Naive thymus-derived CD4-positive, alpha-beta T cell (primary cell): ENCODE data around the gene FOXL3. TPM values are rescaled to one million over a fixed set of nuclear protein-coding genes. Genes with fewer than 3 reads are reported as not detected.

Experiments
- ATAC-seq: fragments of 150-1000 bp; cut with Tn5 transposase; 2 replicates; pipeline ENCODE4 v1.10.0; 2021; ENCODE audit warnings: mild to moderate bottlenecking, moderate library complexity
- CTCF ChIA-PET: fragments of 350-600 bp; sonication (Branson Sonifier 250); formaldehyde crosslinking; loops from one replicate; lab custom pipeline; 2021; ENCODE audit warnings: antibody characterized with exemption; lab: Charles Lee
- POLR2A ChIA-PET: fragments of 350-600 bp; sonication (Branson Sonifier 250); formaldehyde crosslinking; loops from one replicate; lab custom pipeline; 2021; ENCODE audit warnings: antibody characterized with exemption, inconsistent platforms; lab: Charles Lee
- DNase-seq, 9 donors: peaks; one replicate each; pipeline versions ENCODE4 v3.0.0 to v3.0.0-alpha.2; 2020 to 2022; ENCODE audit warnings: mixed read lengths in 1 of 9
- H3K27ac ChIP-seq: one replicate; pipeline ENCODE4 v1.7.0; 2013; ENCODE audit warnings: mild to moderate bottlenecking, low read depth, low read length, moderate library complexity
- H3K27me3 ChIP-seq, 2 donors: one replicate each; pipeline ENCODE4 v1.7.0; 2013; ENCODE audit warnings: low read length in 2 of 2, mild to moderate bottlenecking in 2 of 2, moderate library complexity in 2 of 2; ENCODE audit not compliant: control insufficient read depth in 2 of 2, insufficient read depth in 2 of 2
- H3K36me3 ChIP-seq, 3 experiments: 1 replicate in 2 of 3; 2 replicates in 1 of 3; pipeline ENCODE4 v1.7.0; 2013; ENCODE audit warnings: low read length in 3 of 3, mild to moderate bottlenecking in 3 of 3, moderate library complexity in 1 of 3; ENCODE audit not compliant: insufficient read depth in 3 of 3, control insufficient read depth in 2 of 3
- H3K4me1 ChIP-seq, 2 donors: one replicate each; pipeline ENCODE4 v1.7.0; 2013; ENCODE audit warnings: low read length in 2 of 2, mild to moderate bottlenecking in 2 of 2, moderate library complexity in 1 of 2; ENCODE audit not compliant: control insufficient read depth in 2 of 2, insufficient read depth in 2 of 2
- H3K4me3 ChIP-seq: 2 replicates; pipeline ENCODE4 v1.7.0; 2013; ENCODE audit warnings: mild to moderate bottlenecking, low read length
- H3K9me3 ChIP-seq, 3 experiments: 1 replicate in 2 of 3; 2 replicates in 1 of 3; pipeline ENCODE4 v1.7.0; 2013; ENCODE audit warnings: low read length in 3 of 3; ENCODE audit not compliant: control insufficient read depth in 2 of 3
- H3K27ac Mint-ChIP-seq, 9 donors: one replicate each; pipeline ENCODE4 v1.8.0; 2020 to 2022; ENCODE audit warnings: mixed read lengths in 9 of 9, mild to moderate bottlenecking in 8 of 9, moderate library complexity in 5 of 9, inconsistent platforms in 2 of 9
- H3K27me3 Mint-ChIP-seq, 5 donors: one replicate each; pipeline ENCODE4 v1.8.0; 2021 to 2022; ENCODE audit warnings: mixed read lengths in 5 of 5, mild to moderate bottlenecking in 1 of 5
- H3K36me3 Mint-ChIP-seq, 5 donors: one replicate each; pipeline ENCODE4 v1.8.0; 2020 to 2022; ENCODE audit warnings: mixed read lengths in 5 of 5, mild to moderate bottlenecking in 3 of 5, inconsistent platforms in 1 of 5
- H3K4me1 Mint-ChIP-seq, 7 donors: one replicate each; pipeline ENCODE4 v1.8.0; 2020 to 2022; ENCODE audit warnings: mixed read lengths in 7 of 7, mild to moderate bottlenecking in 3 of 7, inconsistent platforms in 1 of 7
- H3K4me3 Mint-ChIP-seq, 10 donors: one replicate each; pipeline ENCODE4 v1.8.0; 2020 to 2022; ENCODE audit warnings: mild to moderate bottlenecking in 10 of 10, mixed read lengths in 10 of 10, moderate library complexity in 6 of 10, inconsistent platforms in 2 of 10
- H3K9me3 Mint-ChIP-seq, 11 donors: one replicate each; pipeline ENCODE4 v1.8.0; 2020 to 2022; ENCODE audit warnings: mixed read lengths in 11 of 11, mild to moderate bottlenecking in 4 of 11, inconsistent platforms in 1 of 11, moderate library complexity in 1 of 11
- intact Hi-C, 2 donors: fragments of 100-400 bp; cut with micrococcal nuclease; formaldehyde crosslinking; loops; one replicate each; pipeline ENCODE4 v1.15.1; 2023
- polyA plus RNA-seq, 2 donors: library from polyadenylated mRNA; unstranded; fragments of 300-500 nt; fragmentation: Illumina TruSeq; gene quantifications; one replicate each; pipeline ENCODE4 v1.2.3, GENCODE V29; 2021
- total RNA-seq, 6 experiments: library from RNA in 5 of 6; stranded (reverse) in 5 of 6; gene quantifications; 1 replicate in 5 of 6; 2 replicates in 1 of 6; pipeline ENCODE4 v1.2.3 and lab custom pipeline; 2021 to 2026

Gene FOXL3
- total and polyA plus RNA-seq, 7 experiments from 2014 or later, result not detected

DNA sequence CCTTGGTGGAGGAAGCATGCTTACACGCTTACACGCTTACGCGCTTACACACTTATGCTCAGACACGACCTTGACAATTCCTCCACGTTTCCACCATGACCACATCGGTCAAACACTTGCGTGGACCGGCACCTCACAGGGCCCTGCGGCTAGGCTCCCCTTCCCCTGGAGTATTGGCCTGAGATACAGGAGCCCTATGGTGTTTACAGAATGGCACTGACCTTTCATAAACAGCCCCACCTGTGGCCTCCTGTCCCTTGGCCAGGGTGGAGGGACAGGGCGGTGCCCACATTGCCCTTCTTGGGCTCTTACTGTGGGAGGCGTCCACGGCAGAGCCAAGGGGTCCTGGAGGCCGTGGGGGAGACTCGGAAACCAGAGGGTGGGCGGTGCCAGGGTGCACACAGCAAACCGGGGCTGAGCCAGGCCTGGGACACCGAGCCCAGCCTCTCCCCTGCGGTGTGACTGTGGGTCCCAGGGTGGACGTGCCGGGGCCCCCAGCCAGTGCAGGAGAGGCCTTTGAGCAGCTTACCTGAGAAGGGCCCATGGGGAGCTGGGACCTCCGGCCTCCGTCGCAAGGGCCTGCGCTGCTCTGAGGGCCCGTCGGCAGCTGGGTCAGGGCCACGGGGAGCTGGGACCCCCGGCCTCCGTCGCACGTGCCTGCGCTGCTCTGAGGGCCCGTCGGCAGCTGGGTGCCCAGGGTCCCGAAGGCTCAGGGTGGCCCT, 44.2 kb upstream of the FOXL3 start:
- no peak overlapping the region for H3K4me3 Mint-ChIP-seq
- intact Hi-C loops, result no loop called here
- Histone ChIP-seq H3K4me3 (no peak overlapping the region), H3K27ac (no peak overlapping the region), H3K4me1 (no peaks in the 10 kb centered on the region), H3K9me3 (no peaks in the 10 kb centered on the region), H3K36me3 (no peaks in the 10 kb centered on the region), H3K27me3 (no peaks in the 10 kb centered on the region)
- no peaks in the 10 kb centered on the region for H3K27me3 Mint-ChIP-seq
- POLR2A ChIA-PET, result no interaction called here
- CTCF ChIA-PET, result no interaction called here
- H3K9me3 Mint-ChIP-seq, result peaks cover 0 to 2% (median 0%) of the 10 kb centered on the region in 11 donors
- H3K4me1 Mint-ChIP-seq, result no peaks in the 10 kb centered on the region
- DNase-seq (no peak), ATAC-seq (peak; percentile 31)
- H3K27ac Mint-ChIP-seq, result no peak overlapping the region
- H3K36me3 Mint-ChIP-seq, result no peaks in the 10 kb centered on the region

DNA sequence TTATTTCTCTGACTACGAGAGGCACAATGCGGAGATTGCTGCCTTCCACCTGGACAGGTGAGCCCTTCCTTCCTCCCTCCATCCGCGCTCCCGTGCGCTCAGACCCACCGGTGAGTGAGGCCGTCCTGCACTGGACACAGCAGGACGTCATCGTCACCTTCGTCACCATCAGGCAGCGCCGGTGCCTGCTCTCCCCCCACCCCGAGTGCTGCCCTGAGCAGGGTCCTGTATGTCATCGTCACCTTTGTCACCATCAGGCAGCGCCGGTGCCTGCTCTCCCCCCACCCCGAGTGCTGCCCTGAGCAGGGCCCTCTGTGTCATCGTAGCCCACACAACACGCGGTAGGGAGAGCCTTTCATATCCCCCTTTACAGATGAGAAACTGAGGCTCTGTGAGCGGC, 43.5 kb upstream of the FOXL3 start:
- intact Hi-C loops, result no loop called here
- H3K9me3 Mint-ChIP-seq, result no peaks in the 10 kb centered on the region
- CTCF ChIA-PET, result no interaction called here

DNA sequence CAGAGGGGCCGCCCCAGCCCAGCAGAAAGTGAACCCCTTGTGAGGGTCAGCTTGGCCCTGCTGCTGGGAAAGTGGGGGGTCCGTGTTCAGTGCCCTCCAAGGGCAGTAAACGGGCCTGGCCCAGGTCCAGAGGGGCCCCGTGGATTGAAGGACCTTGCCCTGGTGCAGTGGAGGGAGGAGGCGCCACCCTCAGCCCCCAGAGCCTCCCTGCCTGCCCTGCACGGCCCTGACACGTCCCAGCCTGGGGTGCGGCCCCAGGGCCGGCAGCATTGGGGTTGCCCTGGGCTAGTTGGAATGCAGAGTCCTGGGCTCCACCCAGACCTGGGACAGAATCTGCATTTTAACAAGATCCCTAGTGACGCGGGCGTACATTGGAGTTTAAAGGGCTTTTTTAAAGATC, 42.8 kb upstream of the FOXL3 start:
- CTCF ChIA-PET, result no interaction called here
- Mint-ChIP-seq H3K4me3 (no peak overlapping the region), H3K4me1 (no peaks in the 10 kb centered on the region), H3K27me3 (no peaks in the 10 kb centered on the region), H3K36me3 (no peaks in the 10 kb centered on the region), H3K27ac (no peak overlapping the region), H3K9me3 (no peaks in the 10 kb centered on the region)
- H3K27me3 ChIP-seq, result no peaks in the 10 kb centered on the region
- H3K9me3 ChIP-seq, result no peaks in the 10 kb centered on the region
- no peak overlapping the region for H3K4me3 ChIP-seq
- ATAC-seq (no peak), DNase-seq (no peak)
- POLR2A ChIA-PET, result no interaction called here
- no peak overlapping the region for H3K27ac ChIP-seq
- intact Hi-C loops, result no loop called here
- H3K4me1 ChIP-seq, result no peaks in the 10 kb centered on the region
- H3K36me3 ChIP-seq, result no peaks in the 10 kb centered on the region

More for the DNA sequence above, 43.5 kb upstream of the FOXL3 start:
- POLR2A ChIA-PET, result no interaction called here
- no peaks in the 10 kb centered on the region for H3K27me3 ChIP-seq
- no peak overlapping the region for H3K27ac ChIP-seq
- DNase-seq (no peak), ATAC-seq (no peak)
- Mint-ChIP-seq H3K27ac (no peak overlapping the region), H3K4me3 (no peak overlapping the region), H3K4me1 (no peaks in the 10 kb centered on the region), H3K36me3 (no peaks in the 10 kb centered on the region), H3K27me3 (no peaks in the 10 kb centered on the region)
- H3K9me3 ChIP-seq, result no peaks in the 10 kb centered on the region
- no peak overlapping the region for H3K4me3 ChIP-seq
- H3K4me1 ChIP-seq, result no peaks in the 10 kb centered on the region
- H3K36me3 ChIP-seq, result no peaks in the 10 kb centered on the region

DNA sequence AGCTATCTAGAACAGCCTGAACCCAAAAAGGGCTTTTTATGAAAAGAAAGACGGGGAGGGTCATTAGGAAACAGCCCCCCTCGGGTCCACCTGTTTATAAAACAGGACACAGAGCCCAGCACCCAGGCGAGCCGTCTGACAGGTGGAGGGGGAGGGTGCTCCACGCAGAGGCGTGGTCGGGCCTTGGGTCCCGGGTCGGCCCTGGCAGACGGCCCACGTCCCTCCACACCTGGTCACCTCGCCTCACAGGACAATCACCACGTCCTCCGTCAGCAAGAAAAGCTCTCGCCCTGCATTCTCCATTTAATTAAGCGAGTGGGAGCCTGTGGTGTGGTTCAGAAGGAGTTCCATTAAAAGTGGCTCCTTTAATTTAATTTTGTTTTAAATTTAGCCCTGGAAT, 42.3 kb upstream of the FOXL3 start:
- H3K27me3 Mint-ChIP-seq, result no peaks in the 10 kb centered on the region
- H3K4me1 Mint-ChIP-seq, result no peaks in the 10 kb centered on the region
- H3K4me1 ChIP-seq, result no peaks in the 10 kb centered on the region
- no peak overlapping the region for H3K4me3 Mint-ChIP-seq
- intact Hi-C loops, result no loop called here
- DNase-seq (no peak), ATAC-seq (no peak)
- no peak overlapping the region for H3K27ac ChIP-seq
- H3K4me3 ChIP-seq, result no peak overlapping the region
- H3K27me3 ChIP-seq, result no peaks in the 10 kb centered on the region
- H3K9me3 ChIP-seq, result no peaks in the 10 kb centered on the region
- no peaks in the 10 kb centered on the region for H3K36me3 ChIP-seq
- CTCF ChIA-PET, result no interaction called here
- H3K27ac Mint-ChIP-seq, result no peak overlapping the region
- H3K9me3 Mint-ChIP-seq, result no peaks in the 10 kb centered on the region
- no peaks in the 10 kb centered on the region for H3K36me3 Mint-ChIP-seq
- POLR2A ChIA-PET, result interaction anchor here (0.6 kb wide), 1 partner anchor 21 kb away, joined by 3 read pairs; no protein-coding TSS in a partner anchor

DNA sequence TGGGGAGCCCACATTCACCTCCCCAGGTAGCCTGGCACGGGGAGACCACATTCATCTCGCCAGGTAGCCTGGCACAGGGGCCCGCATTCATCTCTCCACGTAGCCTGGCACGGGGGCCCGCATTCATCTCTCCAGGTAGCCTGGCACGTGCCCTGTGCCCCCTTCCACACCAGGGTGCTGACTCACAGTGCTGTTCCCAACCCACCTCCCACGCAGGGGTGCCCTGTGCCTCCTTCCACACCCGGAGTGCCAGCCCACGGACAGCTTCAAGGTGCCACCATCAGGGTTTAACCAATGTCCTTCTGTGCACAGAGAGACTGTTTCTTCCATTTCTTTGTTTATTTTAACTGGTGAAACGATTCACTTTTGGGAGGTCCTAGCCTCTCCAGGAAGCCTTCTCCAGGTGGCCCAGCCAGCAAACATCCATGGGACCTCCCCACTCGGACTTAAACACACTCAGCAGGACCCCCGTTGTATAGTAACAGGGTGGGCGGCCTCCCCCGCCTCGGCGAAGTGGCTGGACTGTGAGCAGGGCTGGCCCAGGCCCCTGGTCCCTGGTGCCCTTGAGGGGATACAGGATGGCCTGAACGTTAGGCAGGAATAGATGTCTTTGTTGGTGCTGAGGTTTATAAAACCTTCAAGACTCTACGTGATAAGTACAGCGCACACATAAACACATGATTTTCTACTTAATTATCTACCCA, 41.1 kb upstream of the FOXL3 start:
- POLR2A ChIA-PET, result no interaction called here
- CTCF ChIA-PET, result no interaction called here

DNA sequence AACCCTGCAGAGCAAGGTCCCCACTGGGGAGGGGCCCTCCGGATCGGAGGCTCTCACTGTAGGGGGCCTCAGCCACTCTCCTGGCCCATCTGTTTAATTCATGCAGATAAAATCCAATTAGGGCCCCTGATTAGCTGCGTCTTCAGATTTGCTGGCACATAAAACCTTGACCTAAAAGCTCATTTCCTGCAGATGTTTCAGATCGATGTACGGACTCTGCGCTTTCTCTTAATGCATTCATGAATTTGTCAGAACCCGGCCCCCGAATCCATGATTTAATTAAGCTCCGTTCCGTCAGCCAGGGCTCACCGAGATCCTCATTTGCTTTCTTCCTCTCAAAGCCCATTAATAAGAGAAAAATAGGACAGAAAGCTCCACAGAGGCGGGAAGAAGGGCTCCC, 40.0 kb upstream of the FOXL3 start:
- H3K4me3 Mint-ChIP-seq, result no peak overlapping the region
- no peaks in the 10 kb centered on the region for H3K4me1 Mint-ChIP-seq
- no peaks in the 10 kb centered on the region for H3K36me3 Mint-ChIP-seq
- Histone ChIP-seq H3K27me3 (no peaks in the 10 kb centered on the region), H3K27ac (no peak overlapping the region), H3K4me1 (no peaks in the 10 kb centered on the region), H3K36me3 (no peaks in the 10 kb centered on the region), H3K9me3 (no peaks in the 10 kb centered on the region), H3K4me3 (no peak overlapping the region)
- no peaks in the 10 kb centered on the region for H3K9me3 Mint-ChIP-seq
- CTCF ChIA-PET, result no interaction called here
- H3K27ac Mint-ChIP-seq, result no peak overlapping the region
- POLR2A ChIA-PET, result no interaction called here
- DNase-seq (no peak), ATAC-seq (no peak)
- intact Hi-C loops, result no loop called here
- no peaks in the 10 kb centered on the region for H3K27me3 Mint-ChIP-seq

More for the DNA sequence above, 41.1 kb upstream of the FOXL3 start:
- no peak overlapping the region for H3K4me3 ChIP-seq
- no peak overlapping the region for H3K27ac ChIP-seq
- Mint-ChIP-seq H3K36me3 (no peaks in the 10 kb centered on the region), H3K27ac (no peak overlapping the region), H3K27me3 (no peaks in the 10 kb centered on the region), H3K9me3 (no peaks in the 10 kb centered on the region), H3K4me3 (no peak overlapping the region), H3K4me1 (no peaks in the 10 kb centered on the region)
- H3K27me3 ChIP-seq, result no peaks in the 10 kb centered on the region
- no peaks in the 10 kb centered on the region for H3K4me1 ChIP-seq
- no peaks in the 10 kb centered on the region for H3K36me3 ChIP-seq
- DNase-seq (no peak), ATAC-seq (no peak)
- intact Hi-C loops, result no loop called here
- H3K9me3 ChIP-seq, result no peaks in the 10 kb centered on the region

DNA sequence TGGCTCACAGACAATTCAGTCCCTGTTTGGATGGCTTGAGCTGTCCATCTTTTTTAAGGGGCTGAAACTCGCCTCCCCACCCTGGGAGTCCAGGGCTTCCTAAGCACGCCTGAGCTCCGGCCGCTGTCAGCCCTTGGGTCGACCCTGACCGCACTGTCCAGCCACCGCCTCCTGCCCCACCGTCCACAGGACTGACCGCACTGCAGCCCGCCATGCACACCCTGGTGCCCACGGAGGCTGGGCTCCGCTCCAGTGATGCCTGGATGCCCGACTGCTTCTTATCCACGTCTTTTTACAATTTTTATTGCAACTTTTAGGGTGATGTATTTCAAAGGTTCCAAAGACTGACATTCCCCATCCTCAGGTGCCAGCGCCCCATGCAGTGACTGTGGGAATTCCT, 39.4 kb upstream of the FOXL3 start:
- intact Hi-C loops, result no loop called here
- no peak overlapping the region for H3K4me3 ChIP-seq
- POLR2A ChIA-PET, result no interaction called here
- no peak overlapping the region for H3K4me3 Mint-ChIP-seq
- H3K27me3 Mint-ChIP-seq, result no peaks in the 10 kb centered on the region
- DNase-seq (no peak), ATAC-seq (no peak)
- no peak overlapping the region for H3K27ac ChIP-seq
- no peaks in the 10 kb centered on the region for H3K4me1 Mint-ChIP-seq
- H3K36me3 Mint-ChIP-seq, result no peaks in the 10 kb centered on the region
- H3K27me3 ChIP-seq, result no peaks in the 10 kb centered on the region
- H3K4me1 ChIP-seq, result no peaks in the 10 kb centered on the region
- H3K36me3 ChIP-seq, result no peaks in the 10 kb centered on the region
- no peaks in the 10 kb centered on the region for H3K9me3 Mint-ChIP-seq
- CTCF ChIA-PET, result no interaction called here
- H3K27ac Mint-ChIP-seq, result no peak overlapping the region
- no peaks in the 10 kb centered on the region for H3K9me3 ChIP-seq
